NT2/D1 (cell line): ENCODE results near the gene KLHL17.
"Not testable (repeated sequence)": the region's sequence is repeated elsewhere in the genome, so short reads cannot be mapped to it uniquely, and the experiment has no call there.

Source experiments
- DNase-seq: peaks from one replicate; pipeline ENCODE4 v3.0.0-alpha.2; 2011; ENCODE audit warnings: low read depth, low spot score
- H3K27me3 ChIP-seq: 2 replicates; pipeline ENCODE4 v1.6.0; 2011; ENCODE audit warnings: mild to moderate bottlenecking; ENCODE audit not compliant: insufficient read length, insufficient read depth
- H3K36me3 ChIP-seq: 2 replicates; pipeline ENCODE4 v1.6.1; 2011; ENCODE audit warnings: mild to moderate bottlenecking, low read length, mixed read lengths; ENCODE audit not compliant: insufficient read depth, insufficient read length
- H3K4me1 ChIP-seq: 2 replicates; pipeline ENCODE4 v1.5.1; 2011; ENCODE audit not compliant: insufficient read depth, insufficient read length
- H3K4me3 ChIP-seq: 2 replicates; pipeline ENCODE4 v1.5.1; 2011; ENCODE audit warnings: low read depth; ENCODE audit not compliant: insufficient read length
- H3K9ac ChIP-seq: 2 replicates; pipeline ENCODE4 v1.6.0; 2011; ENCODE audit warnings: low read depth; ENCODE audit not compliant: insufficient read length
- H3K9me3 ChIP-seq: 2 replicates; pipeline ENCODE4 v1.5.1; 2011; ENCODE audit warnings: mild to moderate bottlenecking, low read length; ENCODE audit not compliant: insufficient read depth
- SUZ12 ChIP-seq: IDR thresholded peaks from 2 replicates; pipeline ENCODE4 v1.6.1; 2011; ENCODE audit not compliant: insufficient read length, insufficient read depth; ENCODE audit errors: extremely low read depth
- YY1 ChIP-seq: IDR thresholded peaks from 2 replicates; pipeline ENCODE4 v1.6.1; 2011; ENCODE audit not compliant: insufficient read length, insufficient read depth
- ZNF274 ChIP-seq: IDR thresholded peaks from 2 replicates; pipeline ENCODE4 v1.6.1; 2011; ENCODE audit warnings: mild to moderate bottlenecking, low read depth, low read length

KLHL17 gene

DNA sequence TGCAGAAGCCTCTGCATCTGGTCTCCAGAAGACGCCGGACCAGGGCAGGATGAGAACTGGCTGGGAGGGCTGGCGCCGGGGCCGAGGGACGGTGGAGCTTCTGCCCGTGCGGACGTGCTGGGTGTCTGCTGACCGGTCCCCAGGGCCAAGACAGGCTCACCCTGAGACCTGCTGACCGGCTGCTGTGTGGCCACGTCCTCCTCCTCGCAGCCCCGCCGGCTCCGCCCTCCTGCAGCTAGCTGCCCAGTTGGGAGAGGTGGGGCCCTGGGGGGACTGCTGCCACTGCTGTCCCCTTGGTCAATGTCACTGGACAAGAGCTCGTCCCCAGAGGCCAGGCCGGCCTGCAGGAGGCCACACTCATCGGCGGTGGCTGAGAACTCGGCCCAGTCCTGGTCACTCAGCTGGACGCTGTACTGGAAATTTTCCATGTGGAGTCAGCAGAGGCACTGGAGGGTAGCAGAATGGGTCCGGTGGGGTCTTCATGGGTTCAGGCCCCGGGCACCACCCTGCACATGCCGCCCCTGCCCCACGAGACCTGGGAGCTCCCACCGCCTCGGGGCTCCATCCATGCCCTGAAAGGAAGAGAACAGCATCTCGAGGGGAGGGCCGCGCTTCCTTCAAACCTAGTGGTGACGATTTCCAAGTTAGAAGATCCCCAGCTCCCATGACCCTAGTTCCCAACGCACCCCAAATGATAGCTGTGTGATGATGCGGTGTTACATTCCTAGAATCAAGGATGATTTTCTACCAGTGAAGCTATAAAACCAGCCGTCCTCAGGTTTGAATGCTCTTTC, 20.4 kb downstream of the KLHL17 start:
- Histone ChIP-seq H3K9me3 (no peaks in the 10 kb centered on the region), H3K36me3 (no peaks in the 10 kb centered on the region), H3K4me1 (peaks cover 2% of the 10 kb centered on the region), H3K4me3 (no peak overlapping the region), H3K9ac (no peak overlapping the region), H3K27me3 (peaks cover 18% of the 10 kb centered on the region)
- no peak for DNase-seq
- TF ChIP-seq ZNF274, result no peak
- TF ChIP-seq SUZ12, result no peak
- no peak for TF ChIP-seq YY1

DNA sequence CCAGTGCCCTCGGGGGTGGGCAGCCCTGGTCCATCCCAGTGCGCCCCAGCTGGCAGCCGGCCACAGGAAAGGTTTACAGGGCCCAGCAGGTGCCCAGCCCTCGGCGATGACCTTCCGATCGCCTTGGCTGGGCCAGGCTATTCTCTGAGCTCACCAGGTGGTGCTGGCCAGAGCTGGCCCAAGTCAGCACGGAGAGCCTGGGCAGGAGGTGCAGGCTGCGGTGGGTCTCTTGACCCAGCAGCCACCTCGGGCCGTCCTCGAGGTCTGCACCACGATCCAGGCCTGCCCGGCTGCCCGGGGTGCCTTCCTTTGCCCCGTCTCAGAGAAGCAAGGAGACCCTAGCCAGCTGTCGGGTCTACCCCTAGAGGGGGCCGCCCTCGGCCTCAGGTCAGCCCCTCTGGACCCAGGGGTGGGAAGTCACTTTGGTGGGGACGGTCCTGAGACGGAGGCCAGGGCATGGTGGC, 21.1 kb downstream of the KLHL17 start:
- Histone ChIP-seq H3K9ac (no peak overlapping the region), H3K36me3 (no peaks in the 10 kb centered on the region), H3K27me3 (peaks cover 18% of the 10 kb centered on the region), H3K9me3 (no peaks in the 10 kb centered on the region), H3K4me3 (no peak overlapping the region), H3K4me1 (no peaks in the 10 kb centered on the region)
- TF ChIP-seq ZNF274 (no peak), SUZ12 (no peak), YY1 (no peak)
- DNase-seq, result no peak

DNA sequence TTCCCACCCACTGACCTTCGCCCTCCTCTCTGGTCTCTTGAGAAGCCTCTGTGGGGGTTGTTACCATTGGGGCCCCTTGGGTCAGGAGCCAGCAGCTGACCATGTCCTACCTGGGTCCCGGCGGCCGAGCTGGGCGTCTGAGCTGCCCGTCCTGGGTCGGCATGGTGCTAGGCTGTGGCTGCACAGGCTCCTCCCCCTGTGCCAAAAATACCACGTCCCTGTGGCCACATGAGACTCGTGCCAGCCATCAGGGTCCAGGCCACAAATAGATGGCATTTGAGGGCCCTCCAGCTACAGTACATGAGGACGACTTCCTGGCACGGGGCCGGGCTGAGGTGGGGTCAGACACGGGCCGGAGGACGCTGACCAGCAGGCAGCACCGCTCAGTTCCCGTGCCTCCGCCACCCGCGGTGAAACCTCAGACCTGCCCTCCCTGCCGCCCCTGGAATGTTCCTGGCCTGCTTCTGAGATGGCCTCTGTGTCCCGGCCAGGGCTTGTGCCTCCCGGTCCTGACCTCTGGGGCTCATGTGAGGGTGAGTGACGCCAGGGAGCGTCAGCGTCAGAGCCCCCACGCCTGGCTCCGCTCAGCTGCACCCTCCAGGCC, 21.7 kb downstream of the KLHL17 start, which contains the start of gene PERM1:
TSS of gene PERM1 (minus strand) at position 139 of the 604 bp plus-strand sequence. CDS start 1,064 bp downstream, outside the sequence.
- Histone ChIP-seq H3K27me3 (peaks cover 18% of the 10 kb centered on the region), H3K4me1 (no peaks in the 10 kb centered on the region), H3K36me3 (no peaks in the 10 kb centered on the region), H3K9me3 (no peaks in the 10 kb centered on the region), H3K4me3 (no peak within 1 kb of the TSS), H3K9ac (no peak within 1 kb of the TSS)
- no peak for TF ChIP-seq ZNF274
- TF ChIP-seq SUZ12, result no peak
- TF ChIP-seq YY1, result no peak
- DNase-seq, result no peak

DNA sequence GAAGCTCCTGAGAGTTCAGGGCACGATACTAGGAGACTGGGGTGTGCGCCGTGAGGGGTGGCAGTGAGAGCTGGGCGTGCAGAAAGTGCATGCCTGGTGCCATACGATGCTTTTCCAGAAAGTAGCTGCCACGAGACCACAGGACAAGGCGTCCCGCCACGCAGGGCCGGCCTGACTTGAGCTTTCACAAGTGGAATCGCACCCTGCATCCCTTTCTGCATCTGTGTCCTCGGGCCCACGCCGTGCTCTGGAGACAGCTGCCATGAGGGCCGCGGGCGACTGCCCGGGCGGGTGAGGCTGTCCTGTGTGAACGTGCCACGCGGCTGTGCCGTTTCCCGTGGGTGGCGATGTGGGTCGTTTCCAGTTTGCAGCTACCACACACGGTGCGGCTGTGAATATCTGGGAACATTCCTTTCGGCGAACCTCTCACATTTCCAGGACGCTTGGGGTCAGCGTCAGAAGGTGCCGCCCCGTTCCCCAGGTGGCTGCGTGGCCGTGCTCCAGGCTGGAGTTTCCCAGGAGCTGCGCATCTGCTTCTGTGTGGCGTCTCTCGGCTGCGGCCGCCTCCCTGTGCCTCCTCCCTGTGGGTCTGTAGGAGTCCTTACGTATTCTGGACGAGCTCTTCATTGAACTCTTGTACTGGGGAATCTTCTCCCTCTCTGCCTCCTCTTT, 22.5 kb downstream of the KLHL17 start:
- H3K36me3 ChIP-seq, result no peaks in the 10 kb centered on the region
- no peaks in the 10 kb centered on the region for H3K4me1 ChIP-seq
- H3K27me3 ChIP-seq, result peaks cover 18% of the 10 kb centered on the region
- no peak overlapping the region for H3K4me3 ChIP-seq
- no peaks in the 10 kb centered on the region for H3K9me3 ChIP-seq
- DNase-seq, result no peak
- no peak overlapping the region for H3K9ac ChIP-seq
- no peak for TF ChIP-seq YY1
- no peak for TF ChIP-seq ZNF274
- TF ChIP-seq SUZ12, result no peak

DNA sequence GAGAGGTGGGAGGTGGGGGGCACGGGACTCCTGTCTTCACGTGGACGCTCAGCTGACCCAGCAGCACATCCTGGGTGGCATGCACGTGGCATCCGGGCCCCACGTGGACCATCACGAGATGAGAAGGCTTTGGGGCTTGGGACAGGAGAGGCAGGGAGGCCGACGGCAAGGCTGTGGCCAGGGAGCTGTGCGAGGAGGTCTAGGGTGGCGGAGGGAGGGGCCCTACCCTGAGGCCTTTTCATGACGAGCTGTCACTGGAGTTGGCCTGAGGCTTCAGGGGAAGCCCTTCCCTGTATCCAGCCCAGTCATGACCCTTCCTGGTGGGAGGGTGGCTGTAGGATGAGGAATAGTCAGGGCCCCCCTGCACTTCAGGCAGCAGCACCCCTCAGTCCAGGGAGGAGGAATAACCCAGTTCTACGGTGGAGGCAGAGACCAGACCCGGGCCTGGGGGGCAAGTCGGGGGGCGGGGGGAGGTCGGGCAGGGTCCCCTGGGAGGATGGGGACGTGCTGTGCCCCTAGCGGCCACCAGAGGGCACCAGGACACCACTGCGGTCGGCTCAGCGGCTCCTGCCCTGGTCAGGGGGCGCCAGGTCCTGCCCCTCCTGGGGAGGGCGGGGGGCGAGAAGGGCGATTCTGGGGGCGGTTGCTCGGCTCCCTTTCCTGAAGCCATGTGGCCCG, 23.6 kb downstream of the KLHL17 start:
- H3K9ac ChIP-seq, result no peak overlapping the region
- no peak for DNase-seq
- TF ChIP-seq ZNF274 (no peak), SUZ12 (no peak)
- no peak overlapping the region for H3K4me3 ChIP-seq
- no peaks in the 10 kb centered on the region for H3K4me1 ChIP-seq
- no peaks in the 10 kb centered on the region for H3K9me3 ChIP-seq
- no peaks in the 10 kb centered on the region for H3K36me3 ChIP-seq
- peaks cover 18% of the 10 kb centered on the region for H3K27me3 ChIP-seq

DNA sequence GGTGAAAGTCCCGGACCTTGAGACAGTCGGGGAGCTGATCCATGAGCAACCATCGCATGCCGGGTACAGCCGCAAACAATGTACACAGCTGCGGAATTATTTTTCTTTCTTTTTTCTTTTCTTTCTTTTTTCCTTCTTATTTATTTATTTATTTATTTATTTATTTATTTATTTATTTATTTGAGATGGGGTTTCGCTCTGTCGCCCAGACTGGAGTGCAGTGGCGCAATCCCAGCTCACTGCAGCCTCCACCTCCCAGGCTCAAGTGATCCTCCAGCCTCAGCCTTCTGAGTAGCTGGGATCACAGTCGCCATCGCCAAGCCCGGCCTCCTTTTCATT, 24.1 kb downstream of the KLHL17 start:
- TF ChIP-seq YY1 (no peak), ZNF274 (no peak), SUZ12 (no peak)
- no peak overlapping the region for H3K9ac ChIP-seq
- no peaks in the 10 kb centered on the region for H3K4me1 ChIP-seq
- no peaks in the 10 kb centered on the region for H3K36me3 ChIP-seq
- no peak overlapping the region for H3K4me3 ChIP-seq
- no peaks in the 10 kb centered on the region for H3K9me3 ChIP-seq
- H3K27me3 ChIP-seq, result peaks cover 18% of the 10 kb centered on the region
- no peak for DNase-seq

DNA sequence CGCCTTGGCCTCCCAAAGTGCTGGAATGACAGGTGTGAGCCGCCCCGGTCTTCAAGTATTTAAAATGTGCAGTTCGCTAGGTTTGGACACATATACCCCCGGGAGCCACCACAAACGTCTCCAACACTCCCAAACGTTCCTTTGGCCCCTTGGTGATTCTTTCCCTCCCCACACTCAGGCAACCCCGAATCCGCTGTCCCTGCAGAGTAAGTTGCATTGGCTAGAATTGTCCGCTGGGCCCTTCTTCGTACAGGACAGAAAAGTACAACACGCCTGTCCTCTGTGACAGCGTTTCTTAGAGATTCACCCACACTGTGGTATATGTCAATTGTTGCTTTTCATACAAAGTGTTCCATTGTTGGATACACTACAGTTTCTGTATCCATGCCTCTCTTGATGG, 24.7 kb downstream of the KLHL17 start:
- no peak overlapping the region for H3K4me3 ChIP-seq
- peaks cover 18% of the 10 kb centered on the region for H3K27me3 ChIP-seq
- no peaks in the 10 kb centered on the region for H3K9me3 ChIP-seq
- no peak for DNase-seq
- TF ChIP-seq SUZ12 (no peak), ZNF274 (no peak), YY1 (no peak)
- no peaks in the 10 kb centered on the region for H3K4me1 ChIP-seq
- no peaks in the 10 kb centered on the region for H3K36me3 ChIP-seq
- no peak overlapping the region for H3K9ac ChIP-seq

DNA sequence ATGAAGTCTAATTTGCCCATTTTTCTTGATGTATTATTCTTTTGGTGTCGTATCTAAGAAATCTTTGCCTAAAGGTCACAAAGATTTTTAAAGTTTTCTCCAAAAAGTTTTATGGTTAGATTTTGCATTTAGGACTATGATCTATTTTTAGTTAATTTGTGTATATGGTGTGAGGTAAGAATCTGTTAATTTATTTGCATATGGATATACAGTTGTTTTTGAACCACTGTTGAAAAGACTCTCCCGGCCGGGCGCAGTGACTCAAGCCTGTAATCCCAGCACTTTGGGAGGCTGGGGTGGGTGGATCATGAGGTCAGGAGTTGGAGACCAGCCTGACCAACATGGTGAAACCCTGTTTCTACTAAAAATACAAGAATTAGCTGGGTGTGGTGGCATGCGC, 27.7 kb downstream of the KLHL17 start:
- not testable (repeated sequence) for DNase-seq, H3K36me3 ChIP-seq, H3K9me3 ChIP-seq, H3K4me3 ChIP-seq, H3K27me3 ChIP-seq, H3K9ac ChIP-seq, H3K4me1 ChIP-seq

DNA sequence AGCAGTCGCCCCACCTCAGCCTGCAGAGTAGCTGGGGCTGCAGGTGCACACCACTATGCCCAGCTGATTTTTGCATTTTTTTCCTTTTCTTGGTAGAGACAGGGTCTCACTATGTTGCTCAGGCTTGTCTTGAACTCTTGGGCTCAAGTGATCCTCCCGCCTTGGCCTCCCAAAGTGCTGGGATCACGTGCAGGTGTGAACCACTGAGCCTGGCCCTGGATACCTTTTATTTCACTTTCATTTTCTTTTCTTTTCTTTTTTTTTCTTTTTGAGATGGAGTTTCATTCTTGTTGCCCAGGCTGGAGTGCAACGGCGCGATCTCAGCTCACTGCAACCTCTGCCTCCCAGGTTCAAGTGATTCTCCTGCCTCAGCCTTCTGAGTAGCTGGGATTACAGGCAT, 30.9 kb downstream of the KLHL17 start:
- DNase-seq, H3K27me3 ChIP-seq: not testable (repeated sequence)

More for the DNA sequence above, 30.9 kb downstream of the KLHL17 start:
- not testable (repeated sequence) for H3K9ac ChIP-seq, H3K36me3 ChIP-seq, H3K4me3 ChIP-seq, H3K4me1 ChIP-seq
- peaks cover 11% of the 10 kb centered on the region; the same call in 1 of the 2 replicates for H3K9me3 ChIP-seq
